Stomach smooth muscle (tissue), 2 donors: ENCODE results near the gene WFS1.

ENCODE experiments used
- H3K27ac ChIP-seq: one replicate; pipeline ENCODE4 v1.7.0; 2013; ENCODE audit warnings: mild to moderate bottlenecking, low read length, inconsistent platforms
- H3K27me3 ChIP-seq, 2 donors: one replicate each; pipeline ENCODE4 v1.7.0; 2013; ENCODE audit warnings: low read length in 2 of 2; ENCODE audit not compliant: insufficient read depth in 2 of 2, control insufficient read depth in 1 of 2
- H3K36me3 ChIP-seq, 2 donors: one replicate each; pipeline ENCODE4 v1.7.0; 2013; ENCODE audit warnings: low read length in 2 of 2; ENCODE audit not compliant: control insufficient read depth in 2 of 2, insufficient read depth in 2 of 2
- H3K4me1 ChIP-seq: one replicate; pipeline ENCODE4 v1.7.0; 2013; ENCODE audit warnings: low read length; ENCODE audit not compliant: control insufficient read depth, insufficient read depth
- H3K4me3 ChIP-seq, 2 donors: one replicate each; pipeline ENCODE4 v1.7.0; 2013; ENCODE audit warnings: low read length in 2 of 2
- H3K9ac ChIP-seq, 2 donors: one replicate each; pipeline ENCODE4 v1.7.0; 2013; ENCODE audit warnings: low read length in 2 of 2, mild to moderate bottlenecking in 1 of 2
- H3K9me3 ChIP-seq, 2 donors: one replicate each; pipeline ENCODE4 v1.7.0; 2013; ENCODE audit warnings: low read length in 2 of 2; ENCODE audit not compliant: control insufficient read depth in 2 of 2
- donor health status: healthy.
- donor health status: Pancreatic carcinoma.

Gene WFS1

DNA sequence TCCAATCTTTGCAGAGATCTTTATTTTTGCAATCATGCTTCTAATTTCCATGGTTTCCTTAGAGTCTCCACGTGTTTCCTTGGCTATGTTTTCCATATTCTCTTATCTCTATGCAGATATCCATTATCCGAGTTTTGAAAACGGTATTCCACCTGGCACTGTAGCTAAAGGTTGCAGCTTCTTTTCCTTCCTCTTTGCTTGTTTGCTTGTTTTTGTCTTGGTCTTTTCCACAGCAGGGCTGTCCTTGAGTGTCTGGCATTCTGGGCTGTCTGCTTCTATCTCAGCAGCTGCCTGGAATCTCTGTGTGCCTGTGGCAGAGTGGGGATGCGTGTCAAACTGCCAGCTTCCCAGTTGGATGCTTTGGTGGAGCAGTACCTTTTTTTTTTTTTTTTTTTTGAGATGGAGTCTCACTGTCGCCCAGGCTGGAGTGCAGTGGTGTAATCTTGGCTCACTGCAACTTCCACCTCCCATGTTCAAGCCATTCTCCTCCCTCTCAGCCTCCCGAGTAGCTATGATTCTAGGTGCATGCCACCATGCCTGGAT, 46.9 kb downstream of the WFS1 start:
- Histone ChIP-seq H3K9ac (no peak overlapping the region), H3K36me3 (no peaks in the 10 kb centered on the region), H3K27ac (no peak overlapping the region), H3K27me3 (peaks cover 0 to 7% of the 10 kb centered on the region in 2 donors), H3K9me3 (peaks cover 0 to 11% of the 10 kb centered on the region in 2 donors), H3K4me3 (no peak overlapping the region), H3K4me1 (no peaks in the 10 kb centered on the region)

DNA sequence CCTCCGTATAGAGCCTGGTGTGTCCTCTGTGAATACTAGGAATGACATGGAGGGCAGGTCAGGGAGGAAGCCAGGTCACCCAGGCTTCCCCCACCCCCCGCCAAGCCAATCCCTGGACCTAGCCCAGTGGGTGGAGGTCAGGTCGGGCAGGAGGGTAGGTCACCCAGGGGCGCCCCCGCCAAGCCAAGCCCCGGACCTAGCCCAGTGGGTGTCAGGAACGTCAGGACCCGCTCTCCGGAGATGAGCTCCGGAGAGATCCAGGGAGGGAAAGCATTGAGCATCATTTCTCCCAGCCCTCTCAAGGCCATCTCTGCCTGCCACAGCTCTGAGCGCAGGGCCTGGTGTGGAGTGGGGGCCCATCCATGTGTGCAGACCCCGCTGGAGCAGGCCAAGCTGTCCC, 48.6 kb downstream of the WFS1 start:
- Histone ChIP-seq H3K36me3 (no peaks in the 10 kb centered on the region), H3K4me3 (no peak overlapping the region), H3K9ac (no peak overlapping the region), H3K4me1 (no peaks in the 10 kb centered on the region), H3K27ac (no peak overlapping the region), H3K27me3 (peaks cover 0 to 7% of the 10 kb centered on the region in 2 donors), H3K9me3 (peaks cover 0 to 11% of the 10 kb centered on the region in 2 donors)

DNA sequence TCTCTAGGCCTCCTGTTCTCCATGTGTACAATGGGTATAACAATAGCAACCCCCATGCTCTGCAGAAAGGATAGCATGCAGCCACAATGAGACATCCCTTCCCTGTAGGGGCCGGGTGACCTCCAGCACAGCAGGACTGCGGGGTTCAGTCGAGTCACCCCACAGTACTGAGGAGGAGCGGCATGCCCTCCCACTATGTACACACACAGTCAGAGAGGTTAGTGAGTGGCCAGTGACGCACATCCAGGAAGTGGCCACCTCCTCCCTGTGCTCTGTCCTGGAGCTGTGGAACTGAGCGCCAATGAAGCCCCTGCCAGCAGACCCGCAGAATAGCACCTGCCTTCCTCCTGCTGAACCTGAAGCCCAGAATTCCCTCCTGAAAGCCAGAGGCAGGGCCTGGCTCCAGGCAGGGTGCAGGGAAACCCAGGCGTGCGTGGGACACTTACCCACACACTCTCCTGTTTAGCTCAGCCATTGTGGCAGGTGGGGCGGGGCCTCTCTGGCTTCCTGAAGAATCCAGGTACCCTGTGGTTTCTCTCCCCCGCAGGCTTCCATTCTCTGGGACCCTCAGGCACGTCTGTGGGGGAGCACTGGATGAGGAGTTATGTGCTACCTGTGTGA, 50.0 kb downstream of the WFS1 start:
- Histone ChIP-seq H3K27ac (no peak overlapping the region), H3K9ac (no peak overlapping the region), H3K36me3 (no peaks in the 10 kb centered on the region), H3K27me3 (peaks cover 0 to 7% of the 10 kb centered on the region in 2 donors), H3K4me1 (no peaks in the 10 kb centered on the region), H3K9me3 (peaks cover 0 to 11% of the 10 kb centered on the region in 2 donors), H3K4me3 (no peak overlapping the region)

DNA sequence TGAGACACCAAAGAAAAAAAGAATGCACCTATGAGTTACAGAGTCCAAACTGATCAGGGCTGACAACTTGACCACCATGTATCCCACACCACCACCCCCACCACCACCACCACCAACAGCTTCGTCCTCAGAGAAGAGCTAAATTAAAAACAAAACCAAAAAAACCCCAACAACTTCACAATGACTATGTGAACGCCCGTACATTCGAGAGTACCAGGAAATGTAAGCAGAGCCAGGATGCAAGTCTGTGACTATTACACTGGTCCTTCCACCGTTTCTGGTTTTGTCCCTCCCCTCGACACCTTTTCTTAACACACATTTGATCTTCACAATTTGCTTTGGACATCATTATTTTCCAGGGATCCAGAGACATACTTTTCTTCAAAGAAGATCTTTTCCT, 51.0 kb downstream of the WFS1 start:
- peaks cover 0 to 7% of the 10 kb centered on the region in 2 donors for H3K27me3 ChIP-seq
- no peak overlapping the region for H3K9ac ChIP-seq
- no peaks in the 10 kb centered on the region for H3K4me1 ChIP-seq
- H3K27ac ChIP-seq = no peak overlapping the region
- H3K36me3 ChIP-seq = no peaks in the 10 kb centered on the region
- H3K9me3 ChIP-seq = peaks cover 0 to 11% of the 10 kb centered on the region in 2 donors
- H3K4me3 ChIP-seq = no peak overlapping the region

DNA sequence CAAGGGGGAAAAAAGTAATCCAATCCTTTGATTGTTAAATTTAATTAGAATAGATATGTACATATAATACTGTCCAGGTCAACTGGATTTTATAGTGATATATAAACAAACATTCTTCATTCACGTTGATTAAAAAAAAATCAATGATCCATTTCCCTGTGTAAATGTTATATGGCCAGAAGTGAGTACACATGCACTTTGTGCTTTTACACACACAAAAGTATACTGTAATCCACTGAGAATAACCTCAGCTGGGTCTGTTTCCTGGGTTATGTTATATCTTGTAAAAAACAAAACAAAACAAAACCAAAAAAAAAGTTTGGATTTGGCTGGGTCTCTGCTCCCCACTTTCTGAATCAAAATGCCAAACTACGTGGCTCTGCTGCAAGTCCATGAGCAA, 51.7 kb downstream of the WFS1 start:
- Histone ChIP-seq H3K4me1 (no peaks in the 10 kb centered on the region), H3K9ac (no peak overlapping the region), H3K9me3 (peaks cover 0 to 11% of the 10 kb centered on the region in 2 donors), H3K36me3 (no peaks in the 10 kb centered on the region), H3K4me3 (no peak overlapping the region), H3K27ac (no peak overlapping the region), H3K27me3 (peaks cover 0 to 7% of the 10 kb centered on the region in 2 donors)

GRCh38 chr4:6322067-6322760, 52.6 kb downstream of the WFS1 start:
- H3K36me3 ChIP-seq = no peaks in the 10 kb centered on the region
- peaks cover 0 to 7% of the 10 kb centered on the region in 2 donors for H3K27me3 ChIP-seq
- H3K9ac ChIP-seq = no peak overlapping the region
- H3K4me1 ChIP-seq = no peaks in the 10 kb centered on the region
- peaks cover 0 to 11% of the 10 kb centered on the region in 2 donors for H3K9me3 ChIP-seq
- no peak overlapping the region for H3K27ac ChIP-seq
- no peak overlapping the region for H3K4me3 ChIP-seq

GRCh38 chr4:6322761-6323566, 53.3 kb downstream of the WFS1 start:
- H3K4me1 ChIP-seq = peaks cover 2% of the 10 kb centered on the region
- H3K9ac ChIP-seq = no peak overlapping the region
- H3K27ac ChIP-seq = no peak overlapping the region
- H3K27me3 ChIP-seq = peaks cover 0 to 9% of the 10 kb centered on the region in 2 donors
- H3K36me3 ChIP-seq = no peaks in the 10 kb centered on the region
- H3K4me3 ChIP-seq = no peak overlapping the region
- H3K9me3 ChIP-seq = peaks cover 0 to 11% of the 10 kb centered on the region in 2 donors

- Histone ChIP-seq H3K36me3 (no peaks in the 10 kb centered on the region), H3K4me1 (peaks cover 2% of the 10 kb centered on the region), H3K4me3 (no peak overlapping the region), H3K9me3 (peaks cover 0 to 8% of the 10 kb centered on the region in 2 donors), H3K27me3 (peaks cover 0 to 6% of the 10 kb centered on the region in 2 donors), H3K27ac (no peak overlapping the region), H3K9ac (no peak overlapping the region)
Observed at GRCh38 chr4:6324461-6324998, 54.9 kb downstream of the WFS1 start.

- peaks cover 2% of the 10 kb centered on the region for H3K4me1 ChIP-seq
- H3K9me3 ChIP-seq = peaks cover 0 to 1% of the 10 kb centered on the region in 2 donors
- no peak overlapping the region for H3K4me3 ChIP-seq
- no peak overlapping the region for H3K9ac ChIP-seq
- H3K27ac ChIP-seq = no peak overlapping the region
- H3K36me3 ChIP-seq = no peaks in the 10 kb centered on the region
- peaks cover 0 to 6% of the 10 kb centered on the region in 2 donors for H3K27me3 ChIP-seq
Observed at GRCh38 chr4:6324999-6325787, 55.5 kb downstream of the WFS1 start.

DNA sequence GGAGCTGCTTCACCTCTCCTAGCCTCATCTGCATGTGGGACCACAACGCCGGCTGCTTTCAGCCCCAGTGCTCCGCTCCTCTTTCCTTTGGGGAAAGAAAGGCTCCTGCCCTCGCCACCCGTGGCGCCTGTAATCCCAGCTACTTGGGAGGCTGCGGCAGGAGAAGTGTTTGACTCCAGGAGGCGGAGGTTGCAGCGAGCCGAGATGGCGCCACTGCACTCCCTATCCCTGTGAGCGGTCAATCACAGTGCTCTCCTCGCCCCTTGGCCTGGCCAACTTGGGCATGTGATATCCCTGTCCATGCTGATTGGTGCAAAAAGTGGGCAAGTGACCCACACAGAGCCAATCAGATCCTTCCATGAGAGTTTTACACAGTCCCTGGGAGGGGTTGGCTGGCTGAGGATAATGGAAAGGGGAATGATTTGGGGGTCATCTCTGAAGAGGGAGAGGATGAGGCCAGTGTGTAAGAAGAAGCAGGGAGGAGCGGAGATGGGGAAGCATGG, 56.2 kb downstream of the WFS1 start:
- Histone ChIP-seq H3K27ac (no peak overlapping the region), H3K27me3 (peaks cover 0 to 6% of the 10 kb centered on the region in 2 donors), H3K36me3 (no peaks in the 10 kb centered on the region), H3K4me1 (peaks cover 2% of the 10 kb centered on the region), H3K9ac (no peak overlapping the region), H3K9me3 (no peaks in the 10 kb centered on the region), H3K4me3 (no peak overlapping the region)
